Right cardiac atrium (tissue), 5 donors: Measurements from ENCODE around the gene TYRO3. TPM values are rescaled to one million over a fixed set of nuclear protein-coding genes. Genes with fewer than 3 reads are reported as not detected.

Experiments used
- ATAC-seq, 2 donors: fragments of 200-7000 bp; cut with Tn5 transposase; one replicate each; pipeline versions ENCODE4 v1.8.0 to v1.9.1; 2020; ENCODE audit warnings: moderate library complexity in 2 of 2, mild to moderate bottlenecking in 1 of 2
- DNase-seq, 3 donors: peaks; one replicate each; pipeline ENCODE4 v3.0.0-alpha.2; 2020
- H3K27ac ChIP-seq: one replicate; pipeline ENCODE4 v1.5.1; 2013; ENCODE audit warnings: mild to moderate bottlenecking, low read length, control low read depth, moderate library complexity
- H3K27me3 ChIP-seq: one replicate; pipeline ENCODE4 v1.6.1; 2013; ENCODE audit not compliant: control insufficient read depth, insufficient read depth
- H3K4me1 ChIP-seq: one replicate; pipeline ENCODE4 v1.6.1; 2013; ENCODE audit warnings: low read length; ENCODE audit not compliant: control insufficient read depth, insufficient read depth
- H3K4me3 ChIP-seq: one replicate; pipeline ENCODE4 v1.5.1; 2013; ENCODE audit warnings: low read length, control low read depth
- H3K9me3 ChIP-seq: one replicate; pipeline ENCODE4 v1.6.1; 2013; ENCODE audit warnings: low read length; ENCODE audit not compliant: control insufficient read depth
- WGBS: extraction: QIAGEN DNeasy Blood & Tissue Kit; methylation state at CpG from one replicate; pipeline ENCODE4 v1.1.7; 2013; 5-methylcytosine and 5-hydroxymethylcytosine counted together
- intact Hi-C, 4 donors: fragments of 100-400 bp; cut with DNase I; formaldehyde crosslinking; loops; one replicate each; pipeline versions ENCODE4 v1.11.0 to v1.14.0; 2022 to 2023
- long read RNA-seq, 4 donors: library from polyadenylated mRNA; unstranded; transcript quantifications; one replicate each; pipeline ENCODE4 v2.0.0, GENCODE V29; 2020 to 2021
- polyA plus RNA-seq: library from polyadenylated mRNA; stranded (reverse); fragments of 200-250 nt; gene quantifications from one replicate; pipeline ENCODE4 v1.2.3, GENCODE V29; 2013
- total RNA-seq, 4 donors: library from RNA; stranded (reverse); fragmentation: NEBNext Ultra II Directional; extraction: Animal tissue kit (Norgen Biotek cat#: 25700); gene quantifications; one replicate each; pipeline ENCODE4 v1.2.1, GENCODE V29; 2021
- donor health status: healthy with polysubstance abuse.
- donor health status: DM: no; HTN: yes; CAD: no.
- donor health status: DM: no; HTN: no; CAD: no.
- donor health status: DM: no; HTN: yes; CAD: no; lungs with severe emphysema.
- donor health status: DM: yes; HTN: yes; CAD: no.

The TYRO3 gene
- total RNA-seq (10 to 100 TPM in 1 of 4 donors, 1 to 10 TPM in 3; 5.4 to 11.3 (median 7.0) TPM), polyA plus RNA-seq (6.8 TPM)
- long read RNA-seq, donor 1, full-length matches to known transcripts = 6 of 11 reads
- long read RNA-seq, donor 1, partial matches to known transcripts = 3 of 11 reads
- long read RNA-seq, donor 1, other reads (novel, unspliced or antisense) = 2 of 11 reads
- long read RNA-seq, donor 2, full-length matches to known transcripts = 10 of 11 reads
- long read RNA-seq, donor 2, partial matches to known transcripts = 1 of 11 reads
- long read RNA-seq, donor 2, other reads (novel, unspliced or antisense) = 0 of 11 reads
- long read RNA-seq, donor 3, full-length matches to known transcripts = 1 of 12 reads
- long read RNA-seq, donor 3, partial matches to known transcripts = 7 of 12 reads
- long read RNA-seq, donor 3, other reads (novel, unspliced or antisense) = 4 of 12 reads
- long read RNA-seq, donor 4, full-length matches to known transcripts = 9 of 12 reads
- long read RNA-seq, donor 4, partial matches to known transcripts = 3 of 12 reads
- long read RNA-seq, donor 4, other reads (novel, unspliced or antisense) = 0 of 12 reads

- intact Hi-C loops = no loop called here
- 1% methylated on average over 81 of the region's 81 CpGs for WGBS
- Histone ChIP-seq H3K27ac (peak within 1 kb of the TSS; percentile 20), H3K9me3 (no peaks in the 10 kb centered on the region), H3K27me3 (no peaks in the 10 kb centered on the region), H3K4me3 (peak within 1 kb of the TSS; percentile 94), H3K4me1 (peaks cover 2% of the 10 kb centered on the region)
- DNase-seq (peak; percentile 66 to 87 (median 84)), ATAC-seq (peak; percentile 61 to 76)
Observed at GRCh38 chr15:41558400-41559238, at the start of gene TYRO3. TSS of gene TYRO3 (plus strand) at chr15:41559212. CDS start at chr15:41559258, 46 bp downstream.

GRCh38 chr15:41510728-41511127, 48.3 kb upstream of the TYRO3 start:
- Histone ChIP-seq H3K9me3 (no peaks in the 10 kb centered on the region), H3K4me3 (no peak overlapping the region), H3K27ac (no peak overlapping the region), H3K27me3 (no peaks in the 10 kb centered on the region), H3K4me1 (peaks cover 7% of the 10 kb centered on the region)
- DNase-seq (no peak), ATAC-seq (no peak)
- intact Hi-C loops = no loop called here
- WGBS = 90% methylated on average over 7 of the region's 7 CpGs

- Histone ChIP-seq H3K27ac (no peak overlapping the region), H3K4me3 (peak overlapping the region; percentile 4), H3K9me3 (no peaks in the 10 kb centered on the region), H3K27me3 (no peaks in the 10 kb centered on the region), H3K4me1 (peaks cover 7% of the 10 kb centered on the region)
- DNase-seq (no peak), ATAC-seq (peak in 1 of 2 donors; percentile 6)
- intact Hi-C loops = no loop called here
- 21% methylated on average over 56 of the region's 56 CpGs for WGBS
Observed at GRCh38 chr15:41511331-41511898, 47.6 kb upstream of the TYRO3 start.

- intact Hi-C loops = no loop called here
- no peak for DNase-seq
- Histone ChIP-seq H3K4me3 (peak overlapping the region; percentile 4), H3K27me3 (no peaks in the 10 kb centered on the region), H3K27ac (no peak overlapping the region), H3K4me1 (peaks cover 7% of the 10 kb centered on the region), H3K9me3 (no peaks in the 10 kb centered on the region)
- no peak for ATAC-seq
- 4% methylated on average over 49 of the region's 49 CpGs for WGBS
Observed at GRCh38 chr15:41511899-41512369, 47.1 kb upstream of the TYRO3 start.

GRCh38 chr15:41512512-41512939, 46.5 kb upstream of the TYRO3 start:
- Histone ChIP-seq H3K27me3 (no peaks in the 10 kb centered on the region), H3K4me1 (peaks cover 7% of the 10 kb centered on the region), H3K27ac (no peak overlapping the region), H3K9me3 (no peaks in the 10 kb centered on the region), H3K4me3 (peak overlapping the region; percentile 55)
- WGBS = 6% methylated on average over 33 of the region's 33 CpGs
- DNase-seq = no peak
- intact Hi-C loops = no loop called here
- ATAC-seq = peak; percentile 29 to 46

- under 1% methylated on average over 40 of the region's 40 CpGs for WGBS
- Histone ChIP-seq H3K27ac (no peak overlapping the region), H3K4me3 (peak overlapping the region; percentile 55), H3K4me1 (peaks cover 7% of the 10 kb centered on the region), H3K27me3 (no peaks in the 10 kb centered on the region), H3K9me3 (no peaks in the 10 kb centered on the region)
- DNase-seq = peak in 2 of 3 donors; percentile 34 to 68
- ATAC-seq = peak in 1 of 2 donors; percentile 56
- intact Hi-C loops = no loop called here
Observed at GRCh38 chr15:41512940-41513505, 46.0 kb upstream of the TYRO3 start.

- Histone ChIP-seq H3K27ac (no peak within 1 kb of the TSS), H3K4me1 (peaks cover 7% of the 10 kb centered on the region), H3K9me3 (no peaks in the 10 kb centered on the region), H3K27me3 (no peaks in the 10 kb centered on the region), H3K4me3 (peak within 1 kb of the TSS; percentile 55)
- peak; percentile 55 to 77 (median 75) for DNase-seq
- intact Hi-C loops = no loop called here
- ATAC-seq = peak; percentile 51 to 70
- WGBS = 6% methylated on average over 33 of the region's 33 CpGs
Observed at GRCh38 chr15:41513506-41514227, 45.3 kb upstream of the TYRO3 start, which contains the start of gene LTK. TSS of gene LTK (minus strand) at chr15:41513827. CDS start at chr15:41513709, 118 bp downstream.

- Histone ChIP-seq H3K27ac (no peak overlapping the region), H3K4me1 (peaks cover 2% of the 10 kb centered on the region), H3K9me3 (no peaks in the 10 kb centered on the region), H3K4me3 (no peak overlapping the region), H3K27me3 (no peaks in the 10 kb centered on the region)
- intact Hi-C loops = no loop called here
- DNase-seq (peak in 1 of 3 donors; percentile 29), ATAC-seq (no peak)
- WGBS = 91% methylated on average over 8 of the region's 8 CpGs
Observed at GRCh38 chr15:41517895-41518449, 41.0 kb upstream of the TYRO3 start.

- no peak overlapping the region for H3K27ac ChIP-seq
- ATAC-seq (peak in 1 of 2 donors; percentile 18), DNase-seq (peak in 1 of 3 donors; percentile 42)
- WGBS = 96% methylated on average over 17 of the region's 17 CpGs
- no peak overlapping the region for H3K4me3 ChIP-seq
- H3K4me1 ChIP-seq = no peaks in the 10 kb centered on the region
- intact Hi-C loops = no loop called here
- H3K9me3 ChIP-seq = no peaks in the 10 kb centered on the region
- no peaks in the 10 kb centered on the region for H3K27me3 ChIP-seq
Observed at GRCh38 chr15:41520636-41521035, 38.4 kb upstream of the TYRO3 start.
